Mucosa of gallbladder (tissue), 1 donor: ENCODE measurements around the gene DOC2B. TPM values are rescaled to one million over a fixed set of nuclear protein-coding genes. Genes with fewer than 3 reads are reported as not detected.
"Not testable (repeated sequence)": the region's sequence is repeated elsewhere in the genome, so short reads cannot be mapped to it uniquely, and the experiment has no call there.

Source experiments
- DNase-seq: peaks from one replicate; pipeline ENCODE4 v3.0.0-alpha.2; 2020; ENCODE audit warnings: low spot score
- total RNA-seq: library from RNA; stranded (reverse); gene quantifications from one replicate; pipeline ENCODE4 v1.2.1, GENCODE V29; 2021
- donor health status: DM: no; HTN: no; CAD: no.

Gene DOC2B
- total RNA-seq, 1 donor from 2014 or later, result 4.5 TPM

DNA sequence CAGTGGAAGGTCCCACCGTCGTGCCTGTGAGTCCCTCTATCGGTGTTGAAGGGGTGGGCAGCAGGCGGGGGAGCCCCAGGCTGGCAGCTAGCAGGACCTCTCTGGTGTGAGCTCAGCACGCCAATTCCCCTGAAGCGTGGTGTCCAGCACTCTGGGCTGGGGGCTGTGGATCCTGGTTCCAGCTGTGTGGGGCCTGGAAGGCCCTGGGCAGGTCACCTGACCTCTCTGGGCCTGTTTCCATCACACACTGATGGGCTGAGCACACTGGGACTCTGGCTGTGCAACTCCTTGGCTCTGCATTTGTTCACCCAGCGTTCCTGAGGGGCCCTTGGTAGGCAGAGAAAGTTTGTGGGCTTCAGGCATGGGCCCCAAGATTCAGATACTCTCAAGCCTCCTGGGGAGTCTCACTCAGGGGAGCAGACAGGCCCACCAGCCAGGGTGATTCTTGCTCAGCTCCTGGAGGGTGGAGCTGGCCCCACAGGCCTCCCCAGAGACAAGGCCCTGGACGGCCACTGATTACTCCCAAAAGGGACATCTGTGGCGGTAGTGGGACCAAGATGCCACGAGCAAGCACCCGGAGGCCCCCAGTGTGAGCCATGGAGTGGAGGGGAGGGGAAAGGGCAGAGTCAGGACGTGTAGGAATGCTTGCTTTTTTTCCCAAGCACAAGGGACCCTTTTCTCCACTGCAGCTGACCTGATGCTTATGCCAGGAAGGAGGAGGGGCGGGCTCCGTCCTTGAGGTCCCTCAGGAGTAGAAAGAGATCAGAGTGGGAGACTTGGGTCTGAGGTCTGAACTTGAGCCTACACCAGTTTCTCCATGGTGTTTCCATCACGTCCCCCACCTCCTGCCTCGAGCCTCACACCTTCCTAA lies 35.5 kb downstream of the DOC2B start:
- peak; percentile 8 for DNase-seq

DNA sequence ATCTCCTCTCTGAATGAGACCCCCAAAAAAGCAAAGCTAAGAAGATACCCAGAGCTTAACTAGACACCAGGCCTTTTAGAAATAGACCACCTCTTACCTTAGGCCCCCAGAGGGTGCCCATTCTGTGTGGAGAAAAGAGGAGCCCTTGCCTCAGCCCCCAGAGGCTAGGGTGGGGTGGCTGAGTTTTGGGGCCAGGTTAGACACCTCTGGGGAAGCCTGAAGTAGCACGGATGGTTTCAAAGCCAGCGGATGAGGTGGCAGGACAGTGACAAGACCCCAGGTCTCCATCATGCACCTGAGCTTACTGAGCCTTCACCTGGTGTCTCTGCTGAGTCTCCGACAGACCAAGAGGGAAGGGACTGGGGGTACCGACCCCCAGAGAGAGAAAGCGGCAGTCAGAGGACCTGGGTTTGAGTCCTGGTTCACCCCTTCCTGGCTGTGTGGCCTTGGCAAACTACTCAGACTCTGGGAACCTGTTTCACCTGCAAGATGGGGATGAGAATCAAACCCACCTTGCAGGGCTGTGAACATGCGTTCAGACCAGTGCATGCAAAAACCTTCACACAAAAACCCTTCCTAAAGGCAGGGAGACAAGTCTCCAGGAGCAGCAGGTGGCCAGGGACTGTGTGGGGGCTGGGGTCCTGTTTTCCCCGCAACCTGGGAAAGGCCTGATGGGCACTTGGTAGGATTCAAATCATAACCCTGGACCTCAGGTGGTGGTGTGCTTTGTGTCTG lies 36.3 kb downstream of the DOC2B start:
- DNase-seq, result peak; percentile 6

DNA sequence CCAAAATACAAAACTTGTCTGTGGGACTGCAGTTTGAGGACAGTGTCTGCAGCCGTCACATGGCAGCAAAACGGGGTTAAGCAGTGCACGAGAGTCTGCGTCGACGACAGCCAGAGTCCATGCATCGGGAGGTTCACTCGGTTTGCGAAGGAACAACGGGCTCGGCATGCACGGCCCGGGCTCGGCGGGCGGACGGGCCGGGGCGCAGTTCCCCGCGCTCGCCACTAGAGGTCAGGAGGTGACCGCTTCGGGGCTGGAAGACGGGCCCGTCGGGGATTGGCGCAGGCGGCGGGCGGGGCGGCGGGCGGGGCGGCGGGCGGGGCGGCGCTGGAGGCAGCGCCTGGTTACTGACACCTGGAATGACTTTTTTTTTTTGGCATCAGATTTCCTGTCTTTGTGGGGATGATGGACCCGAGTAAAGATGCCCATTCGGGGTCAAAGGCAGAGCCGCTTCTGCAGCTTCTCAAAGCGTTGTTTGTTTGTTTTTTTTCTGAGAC lies 37.6 kb downstream of the DOC2B start:
- peak; percentile 84 for DNase-seq

DNA sequence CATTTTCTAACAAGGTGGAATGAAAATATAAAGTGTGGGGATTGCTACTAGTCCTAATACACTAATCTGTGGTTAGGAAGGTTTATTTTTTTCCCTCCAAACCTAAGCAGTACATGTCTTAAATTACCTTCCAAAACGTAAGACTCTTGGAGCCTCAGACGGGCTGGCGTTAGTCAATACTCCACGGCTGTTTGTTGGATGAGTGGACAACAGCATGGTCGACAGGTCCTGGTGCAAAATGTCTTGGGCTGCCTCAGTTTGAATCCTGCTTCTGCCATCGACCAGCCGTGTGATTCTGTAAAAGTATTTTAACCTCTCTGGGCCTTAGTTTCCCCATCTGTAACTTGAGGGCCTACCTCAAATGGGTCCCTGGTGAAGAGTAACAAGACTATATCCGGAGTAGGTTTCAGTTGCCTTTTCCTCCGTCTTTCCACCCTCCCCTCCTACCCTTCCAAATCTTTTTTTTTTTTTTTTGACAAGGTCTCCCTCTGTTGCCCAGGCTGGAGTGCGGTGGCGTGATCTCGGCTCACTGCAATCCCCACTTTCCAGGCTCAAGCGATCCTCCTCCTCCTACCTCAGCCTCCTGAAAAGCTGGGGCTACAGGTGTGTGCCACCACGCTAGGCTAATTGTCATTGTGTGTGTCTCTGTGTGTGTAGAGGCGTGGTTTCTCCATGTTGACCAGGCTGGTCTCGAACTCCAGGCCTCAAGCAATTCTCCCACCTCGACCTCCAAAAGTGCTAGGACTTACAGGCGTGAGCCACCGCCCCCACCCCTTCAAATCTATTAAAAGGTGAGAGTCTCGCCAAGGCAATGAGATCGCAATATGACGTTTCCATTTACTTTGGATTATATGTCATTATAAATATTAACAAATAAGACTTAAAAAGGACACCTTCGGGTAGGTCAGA lies 38.3 kb downstream of the DOC2B start:
- DNase-seq, result peak; percentile 8

DNA sequence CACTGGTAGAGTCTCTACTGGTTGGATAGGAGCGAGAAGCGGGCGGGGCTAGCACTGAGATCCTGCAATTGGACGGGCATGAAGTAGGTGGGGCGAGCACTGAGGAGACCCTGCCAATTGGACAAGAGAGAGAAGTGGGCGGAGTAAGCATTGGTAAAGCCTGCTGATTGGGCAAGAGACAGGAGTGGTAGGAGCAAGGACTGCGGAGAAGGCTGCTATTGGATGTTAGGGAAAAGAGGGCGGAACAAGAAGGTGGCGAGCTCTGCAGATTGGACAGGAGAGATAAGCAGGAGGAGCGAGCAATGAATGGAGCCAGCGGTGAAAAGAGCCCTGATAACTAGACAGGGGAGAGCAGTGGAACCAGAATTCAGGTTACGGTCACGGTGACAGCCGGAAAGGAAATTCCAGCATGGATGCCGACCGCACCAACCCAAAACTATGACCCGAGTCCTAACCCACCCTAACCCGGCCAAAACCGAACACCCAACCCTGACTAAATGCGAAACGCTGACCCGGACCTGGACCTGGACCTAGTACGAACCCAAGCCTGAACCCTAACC lies 39.3 kb downstream of the DOC2B start:
- DNase-seq, result peak; percentile 8

DNA sequence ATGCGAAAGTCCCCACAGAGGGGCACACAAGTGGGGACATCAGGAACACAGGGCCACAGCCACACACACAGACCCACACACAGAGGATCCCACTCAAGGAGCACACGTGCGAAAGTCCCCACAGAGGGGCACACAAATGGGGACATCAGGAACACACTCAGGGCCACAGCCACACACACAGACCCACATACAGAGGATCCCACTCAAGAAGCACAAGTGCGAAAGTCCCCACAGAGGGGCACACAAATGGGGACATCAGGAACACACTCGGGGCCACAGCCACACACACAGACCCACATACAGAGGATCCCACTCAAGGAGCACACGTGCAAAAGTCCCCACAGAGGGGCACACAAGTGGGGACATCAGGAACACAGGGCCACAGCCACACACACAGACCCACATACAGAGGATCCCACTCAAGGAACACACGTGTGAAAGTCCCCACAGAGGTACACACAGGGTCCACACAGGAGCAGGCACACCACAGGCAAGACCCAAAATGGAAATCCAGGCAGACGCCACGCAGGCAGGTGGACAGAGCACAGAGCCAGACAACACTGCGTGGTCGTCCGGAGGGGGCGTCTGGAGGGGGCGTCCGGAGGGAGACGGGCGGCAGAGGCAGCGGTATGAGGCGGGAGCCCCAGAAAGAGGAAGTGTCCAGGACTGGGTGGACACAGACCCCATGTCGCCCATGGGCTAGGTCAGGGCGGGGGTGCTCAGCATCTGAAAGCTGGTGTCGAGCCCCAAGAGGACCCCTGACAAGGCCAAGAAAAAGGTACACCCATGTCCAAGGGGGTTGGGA lies 41.8 kb downstream of the DOC2B start:
- peak; percentile 8 for DNase-seq

DNA sequence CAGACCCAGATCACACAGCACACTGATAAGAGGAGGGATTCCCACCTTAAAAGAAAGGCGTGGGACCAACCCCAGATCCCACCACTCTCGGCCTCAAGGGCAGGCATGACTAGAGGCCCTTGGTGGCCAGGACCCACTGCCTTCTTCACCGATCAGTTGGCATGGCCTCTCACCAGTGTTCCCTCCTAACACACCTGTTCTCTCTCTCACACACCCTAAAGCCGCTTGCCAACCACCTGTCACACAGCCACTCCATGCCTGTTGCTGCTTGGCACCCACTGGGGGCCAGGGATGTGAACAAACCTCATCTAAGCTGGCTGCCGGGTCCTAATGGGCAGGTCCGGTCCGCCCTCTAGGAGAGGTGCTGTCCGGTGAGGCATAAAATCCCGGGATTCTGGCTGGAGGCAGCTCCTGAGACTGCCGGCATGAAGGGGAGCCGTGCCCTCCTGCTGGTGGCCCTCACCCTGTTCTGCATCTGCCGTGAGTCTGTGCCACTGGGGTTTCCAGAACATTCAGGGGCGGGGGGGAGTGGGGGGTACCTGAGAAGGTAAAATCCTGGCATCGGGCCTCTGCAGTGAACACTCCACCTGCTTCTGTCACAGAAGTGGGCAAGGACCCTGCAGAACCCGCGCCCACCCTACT lies 44.2 kb downstream of the DOC2B start, which contains the start of gene SCGB1C2:
Gene SCGB1C2, plus strand, starts transcription at position 404 of the 642 bp plus-strand sequence. Its CDS starts 22 bp downstream, at position 426.
- DNase-seq, result peak; percentile 6

DNA sequence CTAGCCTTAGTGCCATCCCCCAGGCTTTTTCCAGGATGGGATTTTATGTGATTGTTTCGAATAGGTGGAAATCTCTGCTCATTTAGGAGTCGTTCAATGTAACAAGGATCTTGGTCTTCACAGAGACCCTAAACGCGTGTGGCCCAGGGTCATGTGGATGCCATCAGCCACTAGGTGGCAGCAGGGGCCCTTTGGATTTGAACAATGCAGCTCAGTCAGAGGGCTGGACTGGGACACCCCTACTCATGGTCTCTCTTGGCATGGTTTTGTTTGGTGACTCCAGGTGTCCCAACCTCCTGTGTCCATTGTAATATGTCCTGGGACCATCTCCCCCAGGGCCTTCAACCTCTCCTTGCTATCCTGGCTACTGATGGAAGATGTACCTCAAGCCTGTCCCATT lies 44.9 kb downstream of the DOC2B start:
- peak; percentile 84 for DNase-seq

DNA sequence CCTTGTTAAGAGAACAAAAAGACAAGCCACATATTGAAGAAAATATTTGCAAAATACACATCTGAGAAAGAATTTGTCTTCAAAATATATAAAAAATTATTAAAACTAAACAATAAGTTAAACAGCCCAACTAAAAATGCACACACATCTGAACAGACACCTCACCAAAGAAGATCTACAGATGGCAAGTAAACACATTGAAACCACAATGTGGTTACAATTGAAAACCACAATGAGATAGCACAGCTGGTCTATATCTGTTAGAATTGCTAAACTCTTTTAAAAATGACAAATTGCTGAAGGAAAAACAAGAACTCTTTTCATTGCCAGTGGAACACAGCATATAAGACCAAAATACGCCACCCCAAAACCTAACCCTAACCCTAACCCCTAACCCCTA lies 45.6 kb downstream of the DOC2B start:
- not testable (repeated sequence) for DNase-seq

DNA sequence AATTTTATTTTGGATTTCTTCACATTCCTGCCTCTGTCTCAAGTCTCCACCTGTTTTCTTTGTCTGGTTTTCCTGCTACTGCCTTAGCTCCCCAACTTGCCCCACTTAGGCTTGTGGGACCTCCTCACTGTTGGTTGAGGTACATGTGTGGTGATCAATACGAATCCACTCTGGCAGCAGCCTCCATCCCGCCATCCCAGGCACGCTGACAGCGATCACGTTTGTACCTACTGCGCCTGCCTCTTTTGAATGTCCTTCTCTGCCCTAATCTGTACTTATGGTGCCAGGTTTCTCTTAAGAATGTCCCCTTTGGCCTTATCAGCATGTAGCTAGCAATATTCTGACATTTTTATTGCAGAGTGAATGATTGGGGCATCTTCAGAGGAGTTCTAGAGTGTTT lies 46.4 kb downstream of the DOC2B start:
- DNase-seq, result peak; percentile 9

DNA sequence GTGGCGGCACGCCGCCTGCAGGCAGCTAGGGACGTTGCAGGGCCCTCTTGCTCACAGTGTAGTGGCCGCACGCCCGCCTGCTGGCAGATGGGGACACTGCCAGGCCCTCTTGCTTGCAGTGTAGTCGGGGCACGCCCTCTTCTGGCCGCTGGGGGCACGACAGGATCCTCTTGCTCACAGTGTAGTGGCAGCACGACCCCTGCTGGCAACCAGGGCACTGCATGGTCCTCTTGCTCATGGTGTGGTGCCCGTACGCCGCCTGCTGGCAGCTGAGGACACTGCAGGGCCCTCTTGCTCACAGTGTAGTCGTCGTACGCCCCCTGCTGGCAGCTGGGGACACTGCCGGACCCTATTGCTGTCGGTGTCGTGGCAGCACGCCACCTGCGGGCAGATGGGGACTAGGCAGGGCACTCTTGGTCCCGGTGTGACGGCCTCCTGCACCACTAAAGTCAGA lies 47.1 kb downstream of the DOC2B start:
- not testable (repeated sequence) for DNase-seq

DNA sequence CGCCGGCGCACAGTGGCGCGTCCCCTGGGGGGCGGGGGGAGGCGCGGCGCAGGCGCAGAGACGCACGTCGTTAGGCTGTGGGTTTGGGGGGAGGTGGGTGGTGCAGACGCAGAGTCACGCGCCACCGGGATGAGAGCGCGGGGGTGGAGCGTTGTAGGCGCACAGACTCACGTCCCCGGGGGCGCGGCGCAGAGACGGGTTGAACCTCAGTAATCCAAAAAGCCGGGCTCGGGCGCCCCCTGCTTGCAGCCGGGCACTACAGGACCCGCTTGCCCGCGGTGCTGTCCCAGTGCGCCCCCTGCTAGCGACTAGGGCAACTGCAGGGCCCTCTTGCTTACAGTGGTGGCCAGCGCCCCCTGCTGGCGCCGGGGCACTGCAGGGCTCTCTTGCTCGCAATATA lies 47.5 kb downstream of the DOC2B start:
- DNase-seq, result not testable (repeated sequence)

DNA sequence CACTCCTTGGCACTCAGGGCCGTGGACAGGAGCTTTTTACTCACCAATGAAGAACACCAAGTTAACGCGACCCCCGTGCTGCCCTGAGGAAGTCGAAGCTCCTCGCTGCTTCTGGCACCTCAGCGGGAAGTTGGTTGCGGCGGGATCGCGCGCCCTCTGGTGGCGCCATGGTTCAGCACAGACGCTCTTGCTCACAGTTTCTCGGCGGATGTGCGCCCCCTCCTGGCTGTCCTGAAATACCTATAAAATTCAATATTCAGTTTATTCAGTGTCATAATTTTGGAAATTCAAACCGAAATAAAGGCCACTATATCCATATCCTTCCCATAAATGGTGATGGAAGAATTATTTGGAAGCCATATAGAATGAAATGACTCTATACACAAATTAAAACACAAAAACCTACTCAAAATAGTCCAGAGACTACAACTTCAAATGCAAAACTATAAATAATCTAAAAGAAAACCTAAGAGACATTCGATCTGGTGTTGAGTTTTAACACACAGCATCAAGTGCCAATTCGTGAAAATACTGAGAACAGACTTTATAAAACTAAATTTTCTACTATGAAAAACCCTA lies 63.0 kb downstream of the DOC2B start:
- DNase-seq, result peak; percentile 70

DNA sequence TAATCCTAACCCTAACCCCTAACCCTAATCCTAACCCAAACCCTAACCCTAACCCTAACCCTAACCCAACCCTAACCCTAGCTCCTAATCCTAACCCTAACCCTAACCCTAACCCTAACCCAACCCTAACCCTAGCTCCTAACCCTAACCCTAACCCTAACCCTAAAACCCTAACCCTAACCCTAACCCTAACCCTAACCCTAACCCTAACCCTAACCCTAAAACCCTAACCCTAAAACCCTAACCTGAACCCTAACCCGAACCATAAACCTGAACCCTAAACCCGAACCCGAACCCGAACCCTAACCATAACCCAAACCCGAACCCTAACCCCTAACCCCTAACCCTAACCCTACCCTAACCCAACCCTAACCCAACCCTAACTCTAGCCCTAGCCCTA lies 68.3 kb downstream of the DOC2B start:
- not testable (repeated sequence) for DNase-seq

Other genes with a start within 250 kb of the DOC2B start
- gene SCGB1C2, start 44.1 kb downstream of the DOC2B start, total RNA-seq, result not detected
- gene RPH3AL, start 171.2 kb upstream of the DOC2B start, total RNA-seq, result 26.7 TPM